GM18526 (cell line): Measurements from ENCODE around the gene TRAK2.

Source experiments
- POLR2A ChIP-seq: IDR thresholded peaks from 3 replicates; pipeline ENCODE4 v1.6.1; 2011; ENCODE audit not compliant: insufficient read length; ENCODE audit errors: extremely low read depth

Gene TRAK2

DNA sequence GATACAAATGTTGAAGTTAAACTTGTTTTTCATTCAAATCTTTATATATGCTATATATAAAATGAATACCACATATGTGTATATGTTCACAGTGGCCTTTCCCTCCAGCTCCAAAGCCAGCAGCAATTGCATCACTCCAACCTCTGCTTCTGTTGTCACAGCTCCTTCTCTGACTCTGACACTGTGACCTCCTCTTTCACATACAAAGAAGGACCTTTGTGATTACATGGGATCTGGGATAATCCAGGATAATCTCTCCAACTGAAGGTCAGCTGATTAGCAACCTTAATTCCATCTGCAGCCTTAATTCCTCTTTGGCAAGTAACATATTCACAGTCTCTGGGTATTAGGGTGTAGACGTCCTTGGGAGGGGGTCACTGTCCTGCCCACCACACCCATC lies 102.5 kb downstream of the TRAK2 start:
- TF ChIP-seq POLR2A, result no peak

DNA sequence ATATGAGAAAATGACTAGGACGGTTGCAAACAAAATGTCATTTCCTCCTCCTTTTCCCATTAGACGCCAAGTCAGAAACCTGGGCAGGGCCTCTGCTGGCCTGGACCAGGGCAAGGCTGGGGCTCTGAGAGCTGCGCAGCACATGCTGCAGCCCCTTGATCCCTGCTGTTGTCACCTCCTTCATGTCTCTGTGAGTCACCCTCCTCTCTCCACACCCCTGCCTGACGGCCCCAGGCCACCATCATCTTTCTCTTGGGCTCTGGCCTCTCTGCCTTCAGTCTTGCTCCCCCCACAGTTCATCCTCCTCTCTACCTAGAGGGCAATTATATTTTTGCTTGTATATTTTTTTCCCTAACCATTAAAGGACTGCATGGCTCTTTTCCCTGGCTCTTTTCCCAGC lies 104.1 kb downstream of the TRAK2 start:
- no peak for TF ChIP-seq POLR2A

DNA sequence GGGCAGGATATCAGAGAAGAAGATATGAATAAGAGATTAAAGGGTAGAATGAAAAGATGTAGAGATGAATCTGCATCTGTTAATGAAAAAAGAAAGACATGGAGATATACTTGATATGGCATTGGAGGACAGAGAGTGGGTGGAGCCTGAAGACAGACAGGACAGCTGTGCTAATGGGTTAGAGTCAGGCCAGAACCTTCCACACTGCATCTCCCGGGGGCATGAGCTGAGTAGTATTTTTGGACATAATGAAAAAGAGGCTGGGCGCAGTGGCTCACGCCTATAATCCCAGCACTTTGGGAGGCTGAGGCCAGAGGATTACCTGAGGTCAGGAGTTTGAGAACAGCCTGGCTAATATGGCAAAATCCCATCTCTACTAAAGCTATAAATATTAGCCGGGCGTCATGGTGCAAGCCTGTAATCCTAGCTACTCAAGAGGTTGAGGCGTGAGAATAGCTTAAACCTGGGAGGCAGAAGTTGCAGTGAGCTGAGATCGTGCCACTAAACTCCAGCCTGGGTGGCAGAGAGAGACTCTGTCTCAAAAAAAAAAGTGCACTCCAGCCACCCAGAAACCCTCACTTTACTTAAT lies 105.5 kb downstream of the TRAK2 start:
- no peak for TF ChIP-seq POLR2A

DNA sequence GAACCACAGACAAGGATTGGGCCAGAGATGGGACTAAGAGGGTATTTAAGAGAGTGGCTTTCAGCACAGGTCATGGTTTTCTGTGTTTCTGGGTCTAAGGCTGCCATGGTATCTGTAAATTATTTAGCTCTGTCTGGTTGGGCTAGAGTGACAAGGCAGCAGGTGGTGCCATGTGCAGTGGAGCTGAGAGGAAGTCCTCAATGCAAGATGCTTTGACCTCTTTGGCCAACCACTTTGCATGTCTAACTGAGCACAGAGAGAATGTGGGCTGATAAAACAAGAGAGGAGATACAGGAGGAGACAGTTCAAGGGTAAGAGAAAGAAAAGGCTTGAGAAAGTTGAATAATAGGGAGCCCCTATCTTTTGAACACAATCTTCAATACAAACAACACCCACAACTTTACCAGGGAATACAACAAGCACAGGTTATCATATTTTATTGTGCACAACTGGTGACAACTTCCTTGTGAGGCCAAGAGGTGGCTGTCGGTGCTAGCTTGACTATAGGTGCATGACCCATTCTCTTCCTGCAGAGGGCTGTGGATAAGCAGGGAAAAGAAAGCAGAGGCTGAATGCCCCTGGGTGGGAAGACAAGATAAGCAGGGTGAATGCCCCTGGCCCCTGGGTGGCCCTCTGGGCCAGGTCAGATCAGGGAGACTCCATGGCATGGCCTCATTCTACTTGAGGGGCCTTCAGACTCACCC lies 106.4 kb downstream of the TRAK2 start:
- TF ChIP-seq POLR2A, result no peak

DNA sequence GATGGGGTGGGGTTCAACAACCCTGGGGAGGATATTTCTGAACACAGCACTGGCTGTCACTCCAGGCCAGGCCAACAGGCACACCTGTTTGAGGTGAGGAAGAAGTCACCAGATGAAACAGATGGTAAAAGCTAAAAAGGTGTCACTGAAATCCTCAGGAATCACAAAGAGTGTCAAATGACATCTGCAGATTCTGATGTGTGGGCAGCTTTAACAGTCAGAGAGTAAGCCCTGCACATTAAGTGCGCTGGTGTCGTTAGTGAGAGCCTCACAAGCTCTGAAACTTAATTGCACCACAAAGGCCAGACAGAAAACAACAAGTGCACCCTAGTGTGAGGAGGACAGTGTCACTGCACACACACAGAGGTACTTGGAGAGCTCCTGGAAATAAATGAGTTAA lies 107.7 kb downstream of the TRAK2 start:
- no peak for TF ChIP-seq POLR2A

DNA sequence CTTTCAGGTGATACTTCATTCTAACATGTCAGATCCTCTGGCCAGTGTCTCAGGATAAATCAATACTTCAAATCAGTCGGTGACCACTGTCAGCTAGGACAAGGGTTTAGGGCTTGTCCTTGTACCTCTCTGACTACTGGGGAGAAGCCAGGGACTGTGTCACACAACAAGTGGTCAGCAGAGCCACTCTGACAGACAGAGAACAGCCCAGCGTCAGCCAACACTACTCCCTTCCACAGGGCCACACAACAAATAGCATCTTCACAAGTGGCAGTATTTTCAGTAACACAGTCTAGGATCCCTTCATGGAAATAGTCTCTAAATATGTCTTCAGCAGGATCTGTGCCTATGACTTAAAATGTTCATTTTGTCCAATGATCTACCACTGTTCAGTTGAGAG lies 108.3 kb downstream of the TRAK2 start:
- no peak for TF ChIP-seq POLR2A

DNA sequence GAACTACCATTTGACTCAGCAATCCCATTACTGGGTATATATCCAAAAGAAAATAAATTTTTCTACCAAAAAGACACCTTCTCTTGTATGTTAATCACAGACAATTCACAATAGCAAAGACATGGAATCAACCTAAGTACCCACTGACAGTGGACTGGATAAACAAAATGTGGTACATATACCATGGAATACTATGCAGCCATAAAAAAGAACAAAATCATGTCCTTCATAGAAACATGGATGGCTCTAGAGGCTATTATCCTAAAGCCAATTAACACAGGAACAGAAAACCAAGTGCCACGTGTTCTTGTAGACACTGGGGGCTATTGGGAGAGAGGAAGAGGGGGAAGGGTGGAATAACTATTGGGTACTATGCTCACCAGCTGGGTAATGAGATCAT lies 121.8 kb downstream of the TRAK2 start:
- TF ChIP-seq POLR2A, result no peak

DNA sequence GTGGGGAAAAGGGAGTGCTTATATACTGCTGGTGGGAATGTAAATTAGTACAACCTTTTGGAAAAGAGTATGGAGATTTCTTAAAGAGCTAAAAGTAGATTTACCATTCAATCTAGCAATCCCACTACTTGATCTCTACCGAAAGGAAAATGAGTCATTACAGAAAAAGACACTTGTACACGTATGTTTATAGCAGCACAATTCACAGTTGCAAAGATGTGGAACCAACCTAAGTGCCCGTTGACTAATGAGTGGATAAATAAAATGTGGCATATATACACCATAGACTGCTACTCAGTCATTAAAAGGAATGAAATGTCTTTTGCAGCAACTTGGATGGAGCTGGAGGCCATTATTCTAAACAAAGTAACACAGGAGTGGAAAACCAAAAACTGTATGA lies 123.6 kb downstream of the TRAK2 start:
- TF ChIP-seq POLR2A, result no peak
